Mesendoderm (in vitro differentiated cells): ENCODE data around the gene MACC1.

Experiments
- DNase-seq: peaks from one replicate; pipeline ENCODE4 v3.0.0; 2013
- H2AK5ac ChIP-seq: 2 replicates; pipeline ENCODE4 v1.6.1; 2013; ENCODE audit warnings: low read length, inconsistent platforms
- H2BK120ac ChIP-seq: 2 replicates; pipeline ENCODE4 v1.6.1; 2013; ENCODE audit warnings: low read depth, mild to moderate bottlenecking, low read length, moderate library complexity, mixed read lengths
- H2BK15ac ChIP-seq: replicated peaks from 2 replicates; pipeline ENCODE4 v1.6.1; 2013; ENCODE audit warnings: low read depth, mild to moderate bottlenecking, moderate library complexity
- H2BK5ac ChIP-seq: 2 replicates; pipeline ENCODE4 v1.6.1; 2013; ENCODE audit warnings: low read length, inconsistent platforms
- H3K18ac ChIP-seq: 2 replicates; pipeline ENCODE4 v1.6.1; 2013; ENCODE audit warnings: mild to moderate bottlenecking, low read length, mixed read lengths
- H3K23ac ChIP-seq: one replicate; pipeline ENCODE4 v1.6.1; 2013; ENCODE audit warnings: low read length
- H3K27ac ChIP-seq: 2 replicates; pipeline ENCODE4 v1.5.1; 2013; ENCODE audit warnings: low read depth, mild to moderate bottlenecking, inconsistent platforms, low read length, moderate library complexity
- H3K27me3 ChIP-seq: 2 replicates; pipeline ENCODE4 v1.6.1; 2013; ENCODE audit warnings: low read length, control low read depth, mild to moderate bottlenecking, inconsistent platforms; ENCODE audit not compliant: insufficient read depth, poor library complexity
- H3K36me3 ChIP-seq: 2 replicates; pipeline ENCODE4 v1.6.1; 2013; ENCODE audit warnings: low read length, inconsistent platforms; ENCODE audit not compliant: control insufficient read depth, insufficient read depth
- H3K4ac ChIP-seq: one replicate; pipeline ENCODE4 v1.6.1; 2013; ENCODE audit warnings: low read depth, mild to moderate bottlenecking, low read length, moderate library complexity
- H3K4me1 ChIP-seq: 2 replicates; pipeline ENCODE4 v1.6.1; 2013; ENCODE audit warnings: low read depth, low read length, inconsistent platforms; ENCODE audit not compliant: control insufficient read depth
- H3K4me2 ChIP-seq: 2 replicates; pipeline ENCODE4 v1.6.1; 2013; ENCODE audit warnings: low read length
- H3K4me3 ChIP-seq: 2 replicates; pipeline ENCODE4 v1.5.1; 2013; ENCODE audit warnings: mild to moderate bottlenecking, low read length
- H3K56ac ChIP-seq: one replicate; pipeline ENCODE4 v1.6.1; 2013; ENCODE audit warnings: low read length
- H3K79me1 ChIP-seq: 2 replicates; pipeline ENCODE4 v1.6.1; 2013; ENCODE audit warnings: low read length, inconsistent platforms
- H3K79me2 ChIP-seq: 2 replicates; pipeline ENCODE4 v1.6.1; 2013; ENCODE audit warnings: mild to moderate bottlenecking, low read length; ENCODE audit not compliant: control insufficient read depth, insufficient read depth
- H3K9ac ChIP-seq: 2 replicates; pipeline ENCODE4 v1.6.1; 2013; ENCODE audit warnings: low read length, inconsistent platforms
- H4K5ac ChIP-seq: one replicate; pipeline ENCODE4 v1.6.1; 2013; ENCODE audit warnings: low read length
- H4K8ac ChIP-seq: one replicate; pipeline ENCODE4 v1.6.1; 2013; ENCODE audit warnings: low read depth, mild to moderate bottlenecking, control low read depth, low read length, moderate library complexity
- WGBS: extraction: QIAGEN DNeasy Blood & Tissue Kit; methylation state at CpG from one replicate; pipeline ENCODE4 v1.1.7; 2013; ENCODE audit warnings: low lambda C conversion rate, missing lambda C conversion rate; ENCODE audit not compliant: insufficient coverage; ENCODE audit errors: extremely low coverage; 5-methylcytosine and 5-hydroxymethylcytosine counted together

Gene MACC1

GRCh38 chr7:20238754-20239324, 21.7 kb upstream of the MACC1 start:
- Histone ChIP-seq H3K4ac (no peak overlapping the region), H3K79me2 (no peaks in the 10 kb centered on the region), H3K79me1 (no peaks in the 10 kb centered on the region), H3K23ac (no peak overlapping the region), H3K27ac (no peak overlapping the region), H4K8ac (no peak overlapping the region), H3K9ac (no peak overlapping the region), H2AK5ac (no peak overlapping the region), H3K36me3 (no peaks in the 10 kb centered on the region), H3K4me1 (no peaks in the 10 kb centered on the region), H3K4me2 (no peak overlapping the region), H3K18ac (no peak overlapping the region), H3K4me3 (no peak overlapping the region), H3K56ac (no peak overlapping the region), H2BK120ac (no peak overlapping the region), H4K5ac (no peak overlapping the region), H2BK5ac (no peak overlapping the region), H2BK15ac (no peak overlapping the region), H3K27me3 (no peaks in the 10 kb centered on the region)
- DNase-seq: no peak
- no CpG with 5 or more reads among the region's 7 CpGs for WGBS

- Histone ChIP-seq H2BK120ac (no peak overlapping the region), H3K79me2 (no peaks in the 10 kb centered on the region), H4K8ac (no peak overlapping the region), H3K9ac (no peak overlapping the region), H3K4me1 (no peaks in the 10 kb centered on the region), H3K4ac (no peak overlapping the region), H3K79me1 (no peaks in the 10 kb centered on the region), H3K27me3 (no peaks in the 10 kb centered on the region), H3K23ac (no peak overlapping the region), H2AK5ac (no peak overlapping the region), H3K27ac (no peak overlapping the region), H3K4me3 (no peak overlapping the region), H3K18ac (no peak overlapping the region), H3K56ac (no peak overlapping the region), H3K36me3 (no peaks in the 10 kb centered on the region), H2BK5ac (no peak overlapping the region), H2BK15ac (no peak overlapping the region), H4K5ac (no peak overlapping the region), H3K4me2 (no peak overlapping the region)
- no peak for DNase-seq
- WGBS: no CpG with 5 or more reads among the region's 7 CpGs
Measured at GRCh38 chr7:20238194-20238753, 21.1 kb upstream of the MACC1 start.

- no peak overlapping the region for H4K8ac ChIP-seq
- H2AK5ac ChIP-seq: no peak overlapping the region
- no peak overlapping the region for H2BK5ac ChIP-seq
- WGBS: no CpG with 5 or more reads among the region's 2 CpGs
- no peak overlapping the region for H3K27ac ChIP-seq
- H3K4me1 ChIP-seq: no peaks in the 10 kb centered on the region
- H3K36me3 ChIP-seq: no peaks in the 10 kb centered on the region
- H2BK15ac ChIP-seq: no peak overlapping the region
- no peak overlapping the region for H4K5ac ChIP-seq
- H3K79me2 ChIP-seq: no peaks in the 10 kb centered on the region
- no peak for DNase-seq
- H3K9ac ChIP-seq: no peak overlapping the region
- H3K56ac ChIP-seq: no peak overlapping the region
- no peak overlapping the region for H3K4ac ChIP-seq
- H2BK120ac ChIP-seq: no peak overlapping the region
- H3K79me1 ChIP-seq: no peaks in the 10 kb centered on the region
- no peak overlapping the region for H3K4me3 ChIP-seq
- no peak overlapping the region for H3K4me2 ChIP-seq
- H3K18ac ChIP-seq: no peak overlapping the region
- H3K23ac ChIP-seq: no peak overlapping the region
- H3K27me3 ChIP-seq: no peaks in the 10 kb centered on the region
Measured at GRCh38 chr7:20237464-20238193, 20.4 kb upstream of the MACC1 start.

- H3K23ac ChIP-seq: no peak overlapping the region
- no peaks in the 10 kb centered on the region for H3K4me1 ChIP-seq
- H3K27ac ChIP-seq: no peak overlapping the region
- no peaks in the 10 kb centered on the region for H3K27me3 ChIP-seq
- no peak overlapping the region for H2BK120ac ChIP-seq
- H3K4me3 ChIP-seq: no peak overlapping the region
- DNase-seq: no peak
- H4K5ac ChIP-seq: no peak overlapping the region
- no peak overlapping the region for H2BK5ac ChIP-seq
- no peak overlapping the region for H3K18ac ChIP-seq
- no peak overlapping the region for H2BK15ac ChIP-seq
- no peak overlapping the region for H3K56ac ChIP-seq
- no peak overlapping the region for H4K8ac ChIP-seq
- no peak overlapping the region for H3K4ac ChIP-seq
- no peaks in the 10 kb centered on the region for H3K79me2 ChIP-seq
- no peaks in the 10 kb centered on the region for H3K36me3 ChIP-seq
- H3K79me1 ChIP-seq: no peaks in the 10 kb centered on the region
- no peak overlapping the region for H2AK5ac ChIP-seq
- H3K4me2 ChIP-seq: no peak overlapping the region
- H3K9ac ChIP-seq: no peak overlapping the region
Measured at GRCh38 chr7:20236790-20237189, 19.6 kb upstream of the MACC1 start.

GRCh38 chr7:20236043-20236442, 18.9 kb upstream of the MACC1 start:
- H3K27ac ChIP-seq: no peak overlapping the region
- no peak overlapping the region for H2BK15ac ChIP-seq
- H3K79me2 ChIP-seq: no peaks in the 10 kb centered on the region
- no peak overlapping the region for H2AK5ac ChIP-seq
- no peaks in the 10 kb centered on the region for H3K27me3 ChIP-seq
- H2BK5ac ChIP-seq: no peak overlapping the region
- no peak for DNase-seq
- H3K18ac ChIP-seq: no peak overlapping the region
- H3K4me3 ChIP-seq: no peak overlapping the region
- no CpG with 5 or more reads among the region's 6 CpGs for WGBS
- no peak overlapping the region for H2BK120ac ChIP-seq
- H3K4ac ChIP-seq: no peak overlapping the region
- H3K9ac ChIP-seq: no peak overlapping the region
- H3K79me1 ChIP-seq: no peaks in the 10 kb centered on the region
- H3K36me3 ChIP-seq: no peaks in the 10 kb centered on the region
- H3K56ac ChIP-seq: no peak overlapping the region
- no peak overlapping the region for H3K4me2 ChIP-seq
- H3K4me1 ChIP-seq: no peaks in the 10 kb centered on the region
- H4K5ac ChIP-seq: no peak overlapping the region
- no peak overlapping the region for H4K8ac ChIP-seq
- no peak overlapping the region for H3K23ac ChIP-seq
